HG03196 (cell line): Measurements from ENCODE around the gene GSS.

Source experiments
- ATAC-seq: cut with Tn5 transposase; IDR thresholded peaks from one replicate; pipeline ENCODE4 v1.9.1; 2021; ENCODE audit not compliant: unreplicated experiment

GSS gene

DNA sequence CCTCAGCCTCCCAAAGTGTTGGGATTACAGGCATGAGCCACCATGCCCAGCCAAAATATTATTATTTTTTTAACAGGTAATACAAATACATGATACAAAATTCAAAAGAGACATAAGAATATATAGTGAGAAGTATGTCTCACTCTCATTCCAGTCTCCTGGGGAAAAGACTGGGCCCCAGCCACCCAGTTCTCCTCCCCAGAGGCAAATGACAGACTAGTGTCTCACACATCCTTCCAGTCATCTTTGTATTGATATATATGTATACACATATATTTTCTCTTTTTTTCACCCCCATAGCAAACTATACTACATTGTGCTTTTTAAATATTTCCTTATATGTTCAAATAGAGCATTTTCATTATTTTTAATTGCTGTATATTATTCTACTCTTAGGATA lies 8.3 kb downstream of the GSS start:
- ATAC-seq, result no peak

DNA sequence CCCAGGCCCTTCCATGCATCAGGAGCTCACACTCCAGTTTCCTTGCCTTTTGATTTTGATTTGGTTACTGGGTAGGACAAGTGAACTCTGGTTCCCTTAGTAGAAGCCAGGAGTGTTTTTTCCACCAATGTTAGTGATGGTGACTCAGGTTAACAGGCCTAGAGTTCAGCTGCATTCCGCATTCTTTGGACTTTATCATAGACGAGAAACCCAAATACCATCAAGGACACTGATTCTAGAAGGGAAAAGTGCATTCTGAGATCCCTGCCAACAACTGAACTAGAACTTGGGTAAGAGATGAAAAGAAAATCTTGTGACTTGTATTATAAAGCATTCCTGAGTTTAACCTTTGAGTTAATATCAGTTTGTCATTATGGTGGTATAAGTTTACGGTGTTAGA lies 8.9 kb downstream of the GSS start:
- no peak for ATAC-seq

DNA sequence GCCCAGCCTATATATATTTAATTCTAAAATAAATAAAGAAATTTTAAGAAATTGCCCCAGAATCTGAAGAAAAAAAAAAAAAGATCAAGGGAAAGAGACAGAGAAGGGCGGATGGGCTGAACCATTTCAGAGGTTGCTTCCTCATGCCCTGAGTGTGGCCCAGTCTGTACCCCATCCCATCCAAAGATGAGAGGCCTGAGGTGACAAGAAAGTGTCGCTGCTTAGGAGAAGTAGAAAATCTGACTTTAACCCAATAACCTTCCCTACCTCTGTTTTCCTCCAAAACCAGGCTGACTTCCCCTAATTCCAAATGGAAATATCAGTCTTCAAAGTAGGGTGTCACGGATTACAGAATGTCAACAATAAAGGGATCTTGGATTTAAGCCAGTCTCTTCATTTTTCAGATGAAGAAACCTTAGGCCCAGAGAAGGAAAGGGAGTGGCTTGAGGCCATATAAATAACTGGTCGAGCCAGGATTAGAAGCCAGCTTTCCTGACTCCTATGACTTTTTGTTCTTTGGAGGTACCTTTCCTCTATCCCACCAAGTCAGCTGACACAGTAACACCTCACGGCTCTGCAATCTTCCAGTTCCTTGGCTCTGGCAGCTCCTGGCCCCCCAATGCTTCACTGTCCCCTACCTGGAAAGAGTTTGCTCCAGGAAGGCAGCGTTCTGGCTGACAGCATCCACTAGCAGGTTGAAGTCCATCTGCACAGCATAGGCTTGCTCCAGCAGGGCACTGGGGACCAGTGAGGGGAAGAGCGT lies 10.1 kb downstream of the GSS start:
- ATAC-seq, result no peak

DNA sequence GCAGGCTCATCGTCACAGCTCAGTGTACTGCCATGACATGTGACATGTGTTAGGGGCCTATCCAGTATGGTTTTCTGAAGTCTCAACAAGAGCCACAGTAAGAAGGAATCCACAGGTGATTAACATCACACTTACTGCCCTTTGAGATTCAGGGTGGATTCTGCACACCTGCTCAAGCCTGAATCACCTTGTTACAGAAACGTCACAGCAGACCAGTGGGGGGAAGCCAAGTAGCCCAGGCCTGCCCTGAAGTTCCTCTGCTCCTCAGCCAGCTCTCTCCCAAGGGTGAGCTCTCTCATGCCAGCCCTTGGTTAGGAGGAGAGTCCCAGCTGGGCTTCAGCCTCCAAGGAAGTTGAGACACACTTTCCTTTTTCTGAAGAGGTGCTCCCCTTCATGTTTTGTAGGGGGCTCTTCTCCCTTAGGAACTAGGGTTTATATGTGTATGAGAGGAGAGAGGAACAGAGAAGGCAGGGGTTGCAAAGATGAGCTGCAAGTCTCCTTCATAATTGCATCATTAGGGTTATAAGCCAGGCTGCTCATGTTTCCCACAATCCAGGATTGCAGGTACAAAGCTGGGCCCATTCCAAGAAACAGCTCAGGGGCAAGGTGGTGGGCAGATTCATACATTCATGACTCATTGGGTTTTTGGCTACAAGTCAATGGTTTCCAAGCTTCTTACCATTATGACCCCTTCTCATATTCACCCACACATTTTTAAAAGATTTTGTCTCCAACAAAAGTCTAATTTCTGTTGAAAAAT lies 11.6 kb downstream of the GSS start:
- no peak for ATAC-seq

DNA sequence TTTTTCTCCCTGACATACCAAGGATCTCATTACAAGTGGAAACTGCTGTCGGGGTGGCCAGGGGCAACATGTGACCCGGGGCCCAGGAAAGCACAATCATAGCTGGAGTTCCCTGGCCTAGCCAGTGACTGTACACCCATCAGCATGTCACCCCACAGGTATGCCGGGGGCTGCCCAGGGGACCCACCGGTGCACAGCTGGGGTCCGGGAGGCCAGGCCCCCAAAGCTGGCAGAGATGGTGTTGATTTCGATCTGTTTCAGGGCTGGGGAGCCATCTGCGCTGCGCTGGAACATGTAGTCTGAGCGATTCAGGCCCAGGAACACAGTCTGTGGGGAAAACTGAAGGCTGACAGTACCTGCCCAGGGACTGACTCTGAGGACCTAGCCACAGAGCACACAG lies 13.3 kb downstream of the GSS start:
- ATAC-seq, result no peak

DNA sequence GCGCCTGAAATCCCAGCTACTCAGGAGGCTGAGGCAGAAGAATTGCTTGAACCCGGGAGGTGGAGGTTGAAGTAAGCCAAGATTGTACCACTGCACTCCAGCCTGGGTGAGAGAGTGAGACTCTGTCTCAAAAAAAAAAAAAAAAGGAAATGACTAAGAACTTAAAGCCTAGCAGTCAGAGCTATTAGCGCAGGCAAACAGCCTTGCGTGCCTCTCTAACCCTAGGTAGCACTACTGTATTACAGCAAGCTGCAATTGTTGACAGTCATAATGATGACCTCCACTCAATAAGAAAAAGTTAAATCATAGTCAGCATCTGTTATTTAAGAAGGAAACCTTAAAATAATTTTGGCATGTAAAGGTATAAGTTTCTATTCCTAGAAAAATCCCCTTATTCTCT lies 14.4 kb downstream of the GSS start:
- ATAC-seq, result no peak

DNA sequence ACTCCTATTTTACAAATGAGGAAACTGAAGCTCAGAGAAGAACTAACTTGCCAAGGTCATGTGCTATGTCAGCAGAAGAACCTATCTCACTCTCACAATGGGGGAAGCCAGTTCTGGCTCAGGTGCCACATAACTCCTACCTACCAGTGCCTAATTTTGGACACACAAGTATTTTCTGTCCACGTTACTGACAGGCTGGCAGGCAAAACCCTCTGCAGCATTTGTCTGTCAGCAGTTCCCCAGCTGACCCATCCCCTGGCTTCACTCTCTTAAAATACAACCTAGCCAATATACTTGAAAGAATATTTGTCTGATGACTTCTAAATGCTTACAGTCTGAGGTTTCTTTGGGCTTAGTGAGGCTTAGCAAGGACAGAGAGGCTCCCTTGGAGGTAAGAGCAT lies 15.5 kb downstream of the GSS start:
- no peak for ATAC-seq

DNA sequence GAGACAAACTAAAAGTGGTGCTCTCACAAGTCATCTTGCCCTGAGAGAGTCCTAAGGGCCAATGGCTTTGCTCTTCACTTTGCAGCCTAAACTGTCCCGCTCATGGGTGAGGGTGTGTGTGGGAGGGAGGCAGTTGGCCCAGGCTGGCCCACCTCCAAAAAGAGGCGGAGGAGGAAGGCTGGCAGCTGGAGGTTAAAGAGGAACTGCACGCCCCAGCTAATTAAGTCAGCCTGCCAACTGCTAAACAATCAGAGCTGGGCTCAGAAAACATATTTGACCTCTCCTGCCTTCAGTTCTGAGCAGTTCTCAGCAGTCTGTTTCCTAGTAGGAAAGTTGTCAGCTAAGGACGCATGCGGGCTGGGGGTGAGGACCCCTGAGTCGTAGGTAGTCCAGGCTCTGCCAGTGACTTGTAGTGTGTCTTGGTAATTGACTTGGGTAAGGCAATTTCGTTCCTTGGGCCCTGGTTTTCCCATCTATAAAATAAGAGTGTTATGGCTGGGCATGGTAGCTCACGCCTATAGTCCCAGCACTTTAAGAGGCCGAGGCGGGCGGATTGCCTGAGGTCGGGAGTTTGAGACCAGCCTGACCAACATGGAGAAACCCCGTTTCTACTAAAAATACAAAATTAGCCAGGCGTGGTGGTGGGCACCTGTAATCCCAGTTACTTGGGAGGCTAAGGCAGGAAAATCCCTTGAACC lies 17.0 kb downstream of the GSS start:
- ATAC-seq, result no peak

DNA sequence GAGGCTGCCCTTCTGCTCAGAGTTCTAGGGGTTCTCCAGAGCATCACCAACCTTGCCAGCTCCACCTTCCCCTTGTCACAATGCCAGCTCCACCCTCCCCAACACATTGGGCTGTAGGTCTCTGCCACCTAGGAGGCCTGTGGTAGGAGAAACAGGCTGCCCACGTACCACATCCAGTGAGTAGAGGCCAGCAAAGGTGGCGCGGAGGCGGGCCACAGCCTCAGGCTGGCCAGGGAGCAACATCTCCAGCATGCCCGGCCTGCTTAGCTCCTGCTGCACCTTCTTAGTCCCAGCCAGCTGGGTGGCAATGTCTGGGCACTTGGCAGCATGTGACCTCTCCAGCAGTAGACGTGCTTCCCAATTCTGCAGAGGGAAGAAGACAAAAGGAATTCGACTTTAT lies 23.8 kb downstream of the GSS start:
- no peak for ATAC-seq

DNA sequence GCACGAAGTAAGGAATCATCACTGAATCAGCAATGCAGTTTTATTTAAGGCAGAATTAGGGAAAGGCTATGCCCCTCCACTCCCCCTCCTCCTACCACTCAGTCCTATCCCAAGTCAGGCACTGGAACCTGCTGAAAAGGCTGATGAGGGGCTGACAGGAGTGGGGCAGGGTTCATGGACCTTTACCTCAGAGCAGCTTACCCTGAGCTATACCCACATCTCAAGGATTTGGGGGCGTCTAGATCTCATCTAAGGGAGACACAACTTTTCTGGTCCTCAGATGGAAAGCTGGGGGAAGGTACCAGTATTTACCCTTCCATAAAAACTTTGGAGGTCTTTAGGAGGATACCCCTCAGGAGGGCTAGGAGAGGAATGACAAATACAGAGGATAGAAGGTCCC lies 27.2 kb downstream of the GSS start:
- ATAC-seq, result no peak

DNA sequence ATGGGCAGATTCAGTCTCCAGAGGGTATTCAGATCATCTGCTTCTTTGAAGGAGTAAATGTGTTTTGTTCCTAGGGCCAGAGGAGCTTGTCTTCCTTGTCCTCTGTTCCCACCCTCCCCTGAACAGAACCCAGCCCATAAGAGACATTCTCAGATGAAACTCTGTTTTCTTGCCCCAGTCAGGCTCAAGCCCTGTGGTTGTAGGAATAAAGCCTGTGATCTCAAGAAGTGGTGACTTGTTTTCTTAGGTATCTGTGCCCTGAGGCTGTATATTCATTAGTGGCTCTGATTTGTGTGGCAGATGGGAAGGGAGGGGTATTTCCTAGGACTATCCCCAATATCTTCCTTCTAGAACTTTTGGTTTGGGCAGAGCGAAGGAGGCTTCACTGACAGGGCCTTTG lies 27.9 kb downstream of the GSS start:
- no peak for ATAC-seq

DNA sequence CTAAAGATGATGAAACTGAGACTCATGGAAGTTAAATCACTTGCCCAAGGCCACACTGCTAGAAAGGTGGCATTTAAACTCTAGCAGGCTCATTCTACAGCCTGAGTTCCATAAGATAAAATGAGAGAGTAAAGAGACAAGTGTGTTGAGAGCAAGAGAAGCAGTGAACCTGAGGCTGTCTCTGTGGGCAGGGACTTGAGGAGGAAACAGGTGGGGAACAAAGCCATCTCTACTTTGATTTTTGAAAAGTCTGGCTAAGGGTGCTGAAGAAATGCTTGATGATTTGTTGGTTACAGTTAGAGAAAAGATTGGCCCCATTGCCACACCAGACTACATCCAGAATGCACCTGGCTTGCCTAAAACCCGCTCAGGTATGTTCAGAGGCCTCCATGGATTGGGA lies 29.0 kb downstream of the GSS start:
- ATAC-seq, result no peak

DNA sequence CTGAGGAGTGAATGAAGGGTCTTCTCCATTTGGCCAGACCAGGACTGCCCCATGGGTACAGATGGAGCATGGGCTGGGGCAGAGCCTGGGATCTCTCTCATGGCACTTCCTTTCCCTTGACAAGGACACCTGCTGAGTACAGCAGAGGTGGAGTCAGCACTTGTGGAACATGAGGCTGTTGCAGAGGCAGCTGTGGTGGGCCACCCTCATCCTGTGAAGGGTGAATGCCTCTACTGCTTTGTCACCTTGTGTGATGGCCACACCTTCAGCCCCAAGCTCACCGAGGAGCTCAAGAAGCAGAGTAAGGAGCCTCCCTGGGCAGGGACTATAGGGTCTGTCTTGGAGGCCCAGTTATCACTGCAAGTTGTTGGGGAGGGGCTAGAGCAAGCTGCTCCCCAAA lies 29.6 kb downstream of the GSS start:
- no peak for ATAC-seq

DNA sequence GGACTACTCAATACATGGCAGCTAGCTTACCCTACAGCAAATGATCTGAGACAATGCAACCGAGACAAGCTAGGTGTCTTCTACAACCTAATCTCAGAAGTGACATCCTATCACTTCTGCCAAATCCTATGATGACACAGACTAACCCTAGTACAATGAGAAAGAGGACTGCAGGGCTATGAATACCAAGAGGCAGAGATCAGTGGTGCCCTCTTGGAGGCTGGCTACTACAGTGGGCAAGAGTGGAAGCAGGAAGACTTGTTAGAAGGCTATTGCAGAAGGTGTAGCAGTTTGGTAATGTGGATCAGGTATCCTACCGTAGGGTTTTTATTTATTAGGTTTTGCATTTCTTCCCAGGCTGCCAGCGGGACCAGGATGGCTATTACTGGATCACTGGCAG lies 30.3 kb downstream of the GSS start:
- no peak for ATAC-seq

DNA sequence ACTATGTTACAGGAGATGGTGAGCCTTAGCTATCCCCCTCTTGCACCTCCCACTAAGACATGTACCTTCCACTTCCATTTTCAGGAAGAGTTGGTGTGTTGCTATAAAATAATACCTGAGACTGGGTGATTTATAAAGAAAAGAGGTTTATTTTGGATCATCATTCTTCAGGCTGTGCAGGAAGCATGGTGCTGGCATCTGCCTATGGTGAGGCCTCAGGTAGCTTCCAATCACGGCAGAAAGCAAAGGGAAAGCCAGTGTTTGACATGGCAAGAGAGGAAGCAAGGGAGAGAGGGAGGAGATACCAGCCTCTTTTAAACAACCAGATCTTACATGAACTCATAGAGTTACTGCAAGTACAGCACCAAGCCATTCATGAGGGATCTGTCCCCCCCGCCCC lies 32.2 kb downstream of the GSS start:
- no peak for ATAC-seq

DNA sequence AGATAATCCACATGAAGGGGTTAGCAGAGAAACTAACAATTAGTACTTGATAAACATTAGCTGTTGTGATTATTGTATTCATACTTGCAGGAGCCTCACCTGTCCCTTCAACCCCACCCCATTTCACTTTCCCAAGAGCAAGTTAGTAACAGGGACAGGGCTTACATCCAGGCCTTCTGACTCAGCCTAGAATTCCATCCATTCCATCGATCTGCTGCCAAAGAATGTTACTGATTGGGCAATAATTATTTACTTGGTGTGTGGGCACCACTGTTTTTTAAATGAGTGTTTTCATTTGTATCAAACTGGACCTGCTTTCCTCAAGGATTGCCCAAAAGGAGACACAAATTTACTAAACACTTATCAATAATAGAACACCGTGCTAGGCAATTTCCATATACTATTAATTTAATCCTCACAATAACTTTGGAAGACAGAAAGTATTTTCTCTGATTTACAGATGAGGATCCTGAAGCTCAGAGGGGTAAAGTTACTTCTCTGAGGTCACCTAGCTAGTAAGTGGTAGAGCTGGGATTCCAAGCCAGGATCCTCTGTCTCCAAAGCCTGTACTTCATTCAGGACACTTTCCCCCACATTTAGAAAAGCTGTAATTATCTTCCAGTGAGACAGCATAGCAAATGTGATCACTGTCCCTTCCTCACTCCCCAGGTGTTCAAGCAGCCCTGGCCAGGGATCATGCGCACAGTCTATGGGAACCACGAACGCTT lies 32.8 kb downstream of the GSS start:
- no peak for ATAC-seq

DNA sequence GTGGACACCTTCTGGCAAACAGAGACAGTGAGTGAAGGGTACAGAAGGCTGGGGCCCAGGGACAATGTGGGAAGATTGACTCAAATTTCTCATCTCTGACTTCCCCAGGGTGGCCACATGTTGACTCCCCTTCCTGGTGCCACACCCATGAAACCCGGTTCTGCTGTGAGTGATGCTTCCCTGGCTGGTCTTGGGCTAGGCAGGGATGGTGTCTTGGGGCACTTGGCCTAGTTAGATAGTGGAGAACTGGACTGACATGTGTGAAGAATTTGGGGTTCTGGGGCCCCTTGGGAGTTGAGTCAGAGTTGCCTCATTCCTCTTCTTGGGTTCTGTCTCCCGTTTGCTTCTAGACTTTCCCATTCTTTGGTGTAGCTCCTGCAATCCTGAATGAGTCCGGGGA lies 34.2 kb downstream of the GSS start:
- ATAC-seq, result no peak

DNA sequence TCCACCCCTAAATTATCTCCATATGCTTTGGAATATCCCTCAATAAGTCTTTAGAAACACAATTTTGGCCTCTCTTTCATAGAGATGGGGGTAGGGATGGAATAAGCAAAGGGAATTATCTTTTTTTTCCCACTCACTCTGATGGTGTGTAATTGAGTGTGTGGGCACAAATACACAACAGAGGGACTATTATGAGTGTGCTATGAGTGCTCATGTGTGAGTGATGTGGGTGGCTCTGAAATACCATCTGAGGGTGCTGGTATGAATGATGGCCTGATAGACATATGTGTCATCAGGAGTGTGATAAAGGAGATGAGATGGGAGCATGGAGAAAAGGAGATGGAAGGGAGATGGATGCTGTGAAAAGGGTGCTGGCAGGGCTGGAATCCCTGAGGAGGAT lies 35.6 kb downstream of the GSS start:
- ATAC-seq, result no peak

DNA sequence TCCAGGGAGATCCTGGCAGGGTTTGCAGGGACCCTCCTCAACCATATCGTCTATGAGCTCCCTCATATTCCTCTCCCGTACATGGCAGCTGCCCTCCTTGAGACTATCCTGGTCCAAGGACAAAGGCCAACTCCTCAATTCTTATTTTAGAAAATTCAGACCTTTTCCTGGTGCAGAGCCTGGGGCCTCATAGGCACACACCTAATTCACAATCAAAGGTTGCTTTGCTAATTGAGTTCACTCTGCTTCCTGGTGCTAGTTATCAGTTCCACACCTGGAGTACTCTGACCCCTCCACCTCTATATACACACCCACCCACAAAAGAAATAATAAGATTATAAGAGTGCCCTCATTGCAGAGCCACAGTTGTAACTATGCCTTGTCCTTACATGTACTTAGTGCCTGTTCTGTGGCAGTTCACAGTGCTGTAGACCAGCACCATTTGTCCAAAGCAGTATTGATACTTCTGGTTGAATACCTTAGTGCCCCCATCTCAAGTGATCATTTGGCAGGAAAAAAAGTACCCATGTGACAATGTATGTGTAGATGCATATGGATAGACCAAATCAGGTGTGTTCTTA lies 38.7 kb downstream of the GSS start:
- no peak for ATAC-seq

DNA sequence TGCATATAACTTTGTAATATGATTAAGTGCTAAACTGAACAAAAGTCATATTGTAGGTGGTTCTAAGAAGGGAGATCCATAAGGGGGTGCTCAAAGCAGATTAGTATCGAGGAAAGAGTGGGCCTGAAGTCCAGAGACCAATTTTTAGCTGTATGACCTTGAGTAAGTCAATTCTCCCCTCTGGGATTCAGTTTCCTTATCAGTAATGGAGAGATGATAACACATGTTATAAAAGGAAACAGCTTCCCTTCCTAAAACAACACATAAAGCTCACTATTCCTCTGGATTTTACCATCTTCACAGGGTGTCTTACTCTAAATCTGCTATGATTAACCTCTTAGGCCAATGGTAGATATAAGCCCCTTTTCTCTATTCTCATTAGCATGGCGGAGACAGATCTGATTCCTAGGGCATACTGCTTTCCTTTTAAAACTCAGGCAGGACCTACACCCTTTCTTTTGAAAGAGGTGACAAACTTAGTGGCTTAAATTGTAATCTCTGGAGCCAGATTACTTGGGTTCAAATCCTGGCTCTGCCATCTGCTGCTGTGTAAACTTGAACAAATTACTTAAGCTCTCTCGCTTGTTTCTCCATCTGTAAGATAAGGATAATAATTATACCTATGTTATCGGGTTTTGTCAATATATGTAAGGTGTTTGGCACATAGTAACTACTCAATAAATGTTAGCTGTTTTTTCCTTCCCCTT lies 39.7 kb downstream of the GSS start:
- ATAC-seq, result no peak

DNA sequence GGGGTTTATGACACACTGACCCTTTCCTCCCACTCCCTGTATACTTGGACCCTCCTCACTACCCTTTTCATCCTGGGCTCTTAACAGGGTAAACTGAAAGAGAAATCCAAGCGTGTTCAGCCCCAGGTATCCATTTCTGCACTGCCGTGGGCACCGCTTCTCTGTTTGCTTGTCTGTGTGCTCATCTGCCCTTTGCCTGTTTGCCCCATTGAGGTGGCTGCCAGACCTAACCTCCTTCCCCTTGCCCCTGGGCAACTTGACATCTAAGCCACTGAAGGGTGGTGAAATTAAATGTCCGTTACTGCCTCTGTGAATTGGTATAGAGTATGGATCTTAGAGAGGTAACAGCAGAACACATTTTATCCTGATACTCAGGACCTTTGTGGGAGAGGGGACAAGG lies 40.5 kb downstream of the GSS start:
- ATAC-seq, result no peak
